WI38 (cell line): ENCODE measurements around the gene CCDC102B.
"Not testable (repeated sequence)": the region's sequence is repeated elsewhere in the genome, so short reads cannot be mapped to it uniquely, and the experiment has no call there.

ENCODE experiments used
- H3K4me3 ChIP-seq: 2 replicates; pipeline ENCODE4 v1.5.1; 2011; ENCODE audit warnings: low read depth, mild to moderate bottlenecking, control low read depth, low read length
- TF ChIP-seq, protein P1 (sequence below): IDR thresholded peaks from 2 replicates; pipeline ENCODE4 v1.5.1; 2012; ENCODE audit warnings: low read depth, mild to moderate bottlenecking, control low read depth, low read length

CCDC102B gene

DNA sequence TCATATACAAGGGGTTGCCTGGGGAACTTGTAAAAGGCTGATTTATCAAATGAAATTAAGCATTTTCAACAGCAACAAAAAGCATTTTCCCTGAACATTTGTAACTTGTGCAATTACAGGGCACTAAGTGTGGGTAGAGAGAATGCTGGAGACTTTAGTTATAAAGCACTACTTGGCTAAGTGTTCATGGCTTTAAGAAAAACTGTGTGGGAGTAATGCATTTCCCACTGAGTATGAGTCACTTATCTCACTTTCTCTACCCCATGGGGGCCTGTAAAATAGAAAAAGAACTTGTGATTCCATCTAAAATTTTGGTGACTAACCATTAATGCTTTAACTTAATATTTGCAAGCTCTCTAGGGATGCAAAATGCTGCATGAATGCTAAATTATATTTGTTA lies 193.4 kb downstream of the CCDC102B start:
- TF ChIP-seq, protein P1, sequence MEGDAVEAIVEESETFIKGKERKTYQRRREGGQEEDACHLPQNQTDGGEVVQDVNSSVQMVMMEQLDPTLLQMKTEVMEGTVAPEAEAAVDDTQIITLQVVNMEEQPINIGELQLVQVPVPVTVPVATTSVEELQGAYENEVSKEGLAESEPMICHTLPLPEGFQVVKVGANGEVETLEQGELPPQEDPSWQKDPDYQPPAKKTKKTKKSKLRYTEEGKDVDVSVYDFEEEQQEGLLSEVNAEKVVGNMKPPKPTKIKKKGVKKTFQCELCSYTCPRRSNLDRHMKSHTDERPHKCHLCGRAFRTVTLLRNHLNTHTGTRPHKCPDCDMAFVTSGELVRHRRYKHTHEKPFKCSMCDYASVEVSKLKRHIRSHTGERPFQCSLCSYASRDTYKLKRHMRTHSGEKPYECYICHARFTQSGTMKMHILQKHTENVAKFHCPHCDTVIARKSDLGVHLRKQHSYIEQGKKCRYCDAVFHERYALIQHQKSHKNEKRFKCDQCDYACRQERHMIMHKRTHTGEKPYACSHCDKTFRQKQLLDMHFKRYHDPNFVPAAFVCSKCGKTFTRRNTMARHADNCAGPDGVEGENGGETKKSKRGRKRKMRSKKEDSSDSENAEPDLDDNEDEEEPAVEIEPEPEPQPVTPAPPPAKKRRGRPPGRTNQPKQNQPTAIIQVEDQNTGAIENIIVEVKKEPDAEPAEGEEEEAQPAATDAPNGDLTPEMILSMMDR = no peak
- H3K4me3 ChIP-seq = no peak overlapping the region

GRCh38 chr18:68992719-68993482 lies 195.0 kb downstream of the CCDC102B start:
- no peak overlapping the region for H3K4me3 ChIP-seq
- TF ChIP-seq, protein P1 = no peak

DNA sequence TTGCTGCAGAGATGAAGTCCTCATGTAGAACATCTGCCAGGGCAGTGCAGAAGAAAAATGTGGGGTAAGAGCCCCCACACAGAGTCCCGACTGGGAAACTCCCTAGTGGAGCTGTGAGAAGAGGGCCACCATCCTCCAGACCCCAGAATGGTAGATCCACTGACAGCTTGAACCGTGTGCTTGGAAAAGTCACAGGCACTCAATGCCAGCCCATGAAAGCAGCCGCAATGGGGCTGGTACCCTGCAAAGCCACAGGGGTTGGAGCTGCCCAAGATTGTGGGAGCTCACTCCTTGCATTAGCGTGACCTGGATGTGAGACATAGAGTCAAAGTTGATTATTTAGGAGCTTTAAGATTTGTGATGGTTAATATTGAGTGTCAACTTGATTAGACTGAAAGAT lies 197.8 kb downstream of the CCDC102B start:
- TF ChIP-seq, protein P1 = no peak
- no peak overlapping the region for H3K4me3 ChIP-seq

DNA sequence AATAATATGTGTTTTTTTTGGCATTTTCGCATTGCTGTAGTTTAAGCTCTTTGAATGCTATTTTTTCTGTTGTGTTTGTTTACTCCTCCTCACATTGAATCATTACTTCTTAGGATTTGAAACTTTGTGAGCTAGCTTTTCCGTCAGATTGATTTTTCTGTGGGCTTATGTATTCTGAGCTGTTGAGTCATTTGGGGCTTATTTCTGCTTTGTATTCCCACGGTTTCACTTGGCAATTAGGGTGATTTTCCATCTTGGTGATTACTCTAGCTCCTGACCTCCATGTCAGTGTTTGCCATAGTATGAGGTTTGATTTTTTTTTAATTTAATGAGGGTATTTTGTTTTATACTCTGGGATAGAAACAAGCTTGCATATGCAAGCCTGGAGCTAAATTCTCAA lies 200.0 kb downstream of the CCDC102B start:
- H3K4me3 ChIP-seq = no peak overlapping the region
- TF ChIP-seq, protein P1 = no peak

DNA sequence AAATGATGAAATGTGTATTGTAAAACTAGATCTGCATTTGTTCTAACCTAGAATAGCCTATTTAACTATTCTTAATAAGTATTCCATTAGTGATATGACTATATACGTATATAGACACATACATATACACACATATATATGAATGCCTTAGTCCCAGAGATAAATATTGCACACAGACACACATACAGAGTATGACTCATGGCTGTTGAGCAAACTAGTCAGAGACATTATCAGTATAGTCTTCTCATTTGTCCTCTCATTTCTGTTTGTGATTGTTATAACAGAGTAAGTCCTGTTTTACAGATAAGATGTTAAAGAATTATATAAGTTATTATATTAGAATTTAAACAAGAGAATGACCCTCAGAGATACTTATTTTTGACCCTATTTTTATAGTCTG lies 202.5 kb downstream of the CCDC102B start:
- TF ChIP-seq, protein P1 = no peak

DNA sequence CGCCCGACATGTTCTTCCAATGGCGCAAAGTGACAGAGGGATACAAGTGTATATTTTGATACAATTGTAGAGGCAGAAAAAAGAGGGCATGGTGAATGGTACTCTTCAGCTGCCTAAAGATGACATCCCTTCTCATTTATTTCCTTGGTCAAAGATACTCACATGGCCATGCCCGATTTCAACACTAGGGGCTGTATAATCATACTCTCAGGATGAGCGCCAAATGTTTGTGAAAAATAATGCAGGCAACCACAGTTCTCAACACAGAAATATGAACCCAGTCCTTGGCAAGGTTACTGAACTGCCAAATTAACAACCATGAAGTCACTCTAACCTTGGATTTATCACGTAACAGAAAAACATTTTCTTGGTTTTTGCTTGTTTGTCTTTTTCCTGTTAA lies 204.4 kb downstream of the CCDC102B start:
- TF ChIP-seq, protein P1 = no peak

More for the DNA sequence above, 202.5 kb downstream of the CCDC102B start:
- H3K4me3 ChIP-seq = no peak overlapping the region

DNA sequence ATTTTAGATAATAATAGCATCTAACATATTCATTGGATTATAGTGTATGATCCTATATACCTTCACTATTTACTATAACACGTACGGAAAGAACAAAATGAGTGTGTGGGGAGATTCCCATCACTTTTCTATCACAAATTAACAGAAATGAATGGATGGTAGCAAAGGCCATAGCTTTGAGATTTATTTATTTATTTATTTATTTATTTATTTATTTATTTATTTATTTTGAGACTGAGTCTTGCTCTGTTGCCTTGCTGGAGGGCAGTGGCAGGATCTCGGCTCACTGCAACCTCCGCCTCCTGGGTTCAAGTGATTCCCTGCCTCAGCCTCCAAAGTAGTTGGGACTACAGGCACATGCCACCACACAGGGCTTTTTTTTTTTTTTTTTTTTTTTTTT lies 208.3 kb downstream of the CCDC102B start:
- not testable (repeated sequence) for H3K4me3 ChIP-seq

More for the DNA sequence above, 204.4 kb downstream of the CCDC102B start:
- no peak overlapping the region for H3K4me3 ChIP-seq

GRCh38 chr18:69008538-69008937 lies 210.7 kb downstream of the CCDC102B start:
- no peak overlapping the region for H3K4me3 ChIP-seq
- TF ChIP-seq, protein P1 = no peak
